Measurements from ENCODE around the gene CAMSAP1. TPM values are rescaled to one million over a fixed set of nuclear protein-coding genes. Genes with fewer than 3 reads are reported as not detected.

The CAMSAP1 gene
- polyA plus RNA-seq, 1 donor from 2014 or later = 58.5 TPM

- Histone ChIP-seq H3K4me3 (ENCODE audit: low read length) (no peak overlapping the region), H4K20me1 (ENCODE audit: insufficient read depth) (no peaks in the 10 kb centered on the region), H3K27me3 (ENCODE audit: insufficient read depth, low read depth, low read length) (no peaks in the 10 kb centered on the region), H3K79me2 (replicated peaks; ENCODE audit: insufficient read depth, low read length) (no peaks in the 10 kb centered on the region), H3K27ac (ENCODE audit: low read length) (no peak overlapping the region), H3K36me3 (ENCODE audit: insufficient read depth, low read length) (no peaks in the 10 kb centered on the region), H3K4me2 (ENCODE audit: low read length) (no peak overlapping the region), H2AFZ (ENCODE audit: low read depth, low read length) (no peak overlapping the region), H3K9ac (ENCODE audit: low read length) (no peak overlapping the region), H3K9me3 (ENCODE audit: low read length) (no peaks in the 10 kb centered on the region), H3F3A (ENCODE audit: insufficient read depth, low read length, poor library complexity, severe bottlenecking) (no peaks in the 10 kb centered on the region), H3K9me2 (ENCODE audit: insufficient read depth, low read length) (no peaks in the 10 kb centered on the region)
- TF ChIP-seq RAD21 (conservative IDR thresholded peaks at IDR 0.05) = no peak
- TF ChIP-seq EP300 (conservative IDR thresholded peaks at IDR 0.05; ENCODE audit: poor library complexity, severe bottlenecking) = no peak
- TF ChIP-seq MXI1 (conservative IDR thresholded peaks at IDR 0.05; ENCODE audit: poor library complexity, severe bottlenecking) = no peak
- TF ChIP-seq REST (IDR thresholded peaks at IDR 0.05; ENCODE audit: borderline replicate concordance) = no peak
- no peak for TF ChIP-seq TAF1 (IDR thresholded peaks at IDR 0.05; ENCODE audit: low read depth)
- TF ChIP-seq EZH2 (IDR thresholded peaks at IDR 0.05; ENCODE audit: borderline replicate concordance, insufficient read depth, low read length, poor library complexity, severe bottlenecking) = no peak
- TF ChIP-seq, protein P1, sequence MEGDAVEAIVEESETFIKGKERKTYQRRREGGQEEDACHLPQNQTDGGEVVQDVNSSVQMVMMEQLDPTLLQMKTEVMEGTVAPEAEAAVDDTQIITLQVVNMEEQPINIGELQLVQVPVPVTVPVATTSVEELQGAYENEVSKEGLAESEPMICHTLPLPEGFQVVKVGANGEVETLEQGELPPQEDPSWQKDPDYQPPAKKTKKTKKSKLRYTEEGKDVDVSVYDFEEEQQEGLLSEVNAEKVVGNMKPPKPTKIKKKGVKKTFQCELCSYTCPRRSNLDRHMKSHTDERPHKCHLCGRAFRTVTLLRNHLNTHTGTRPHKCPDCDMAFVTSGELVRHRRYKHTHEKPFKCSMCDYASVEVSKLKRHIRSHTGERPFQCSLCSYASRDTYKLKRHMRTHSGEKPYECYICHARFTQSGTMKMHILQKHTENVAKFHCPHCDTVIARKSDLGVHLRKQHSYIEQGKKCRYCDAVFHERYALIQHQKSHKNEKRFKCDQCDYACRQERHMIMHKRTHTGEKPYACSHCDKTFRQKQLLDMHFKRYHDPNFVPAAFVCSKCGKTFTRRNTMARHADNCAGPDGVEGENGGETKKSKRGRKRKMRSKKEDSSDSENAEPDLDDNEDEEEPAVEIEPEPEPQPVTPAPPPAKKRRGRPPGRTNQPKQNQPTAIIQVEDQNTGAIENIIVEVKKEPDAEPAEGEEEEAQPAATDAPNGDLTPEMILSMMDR (IDR thresholded peaks at IDR 0.05; ENCODE audit: poor library complexity, severe bottlenecking) = no peak
- no peak for TF ChIP-seq SMC3 (conservative IDR thresholded peaks at IDR 0.05; ENCODE audit: poor library complexity)
- no peak for TF ChIP-seq POLR2AphosphoS5 (IDR thresholded peaks at IDR 0.05)
Measured at GRCh38 chr9:135928074-135928730, 20.9 kb upstream of the CAMSAP1 start.

GRCh38 chr9:135927195-135928013, 20.1 kb upstream of the CAMSAP1 start:
- H3K9me3 ChIP-seq (ENCODE audit: low read length) = no peaks in the 10 kb centered on the region
- no peaks in the 10 kb centered on the region for H3F3A ChIP-seq (ENCODE audit: insufficient read depth, low read length, poor library complexity, severe bottlenecking)
- H2AFZ ChIP-seq (ENCODE audit: low read depth, low read length) = no peak overlapping the region
- H3K36me3 ChIP-seq (ENCODE audit: insufficient read depth, low read length) = no peaks in the 10 kb centered on the region
- H3K4me3 ChIP-seq (ENCODE audit: low read length) = no peak overlapping the region
- no peaks in the 10 kb centered on the region for H4K20me1 ChIP-seq (ENCODE audit: insufficient read depth)
- H3K27me3 ChIP-seq (ENCODE audit: insufficient read depth, low read depth, low read length) = no peaks in the 10 kb centered on the region
- H3K9ac ChIP-seq (ENCODE audit: low read length) = no peak overlapping the region
- TF ChIP-seq EP300 (conservative IDR thresholded peaks at IDR 0.05; ENCODE audit: poor library complexity, severe bottlenecking) = no peak
- no peak for TF ChIP-seq EZH2 (IDR thresholded peaks at IDR 0.05; ENCODE audit: borderline replicate concordance, insufficient read depth, low read length, poor library complexity, severe bottlenecking)
- TF ChIP-seq RAD21 (conservative IDR thresholded peaks at IDR 0.05) = no peak
- TF ChIP-seq TAF1 (IDR thresholded peaks at IDR 0.05; ENCODE audit: low read depth) = no peak
- TF ChIP-seq REST (IDR thresholded peaks at IDR 0.05; ENCODE audit: borderline replicate concordance) = no peak
- no peak for TF ChIP-seq MXI1 (conservative IDR thresholded peaks at IDR 0.05; ENCODE audit: poor library complexity, severe bottlenecking)
- no peak for TF ChIP-seq POLR2AphosphoS5 (IDR thresholded peaks at IDR 0.05)
- TF ChIP-seq, protein P1 (IDR thresholded peaks at IDR 0.05; ENCODE audit: poor library complexity, severe bottlenecking) = no peak
- TF ChIP-seq SMC3 (conservative IDR thresholded peaks at IDR 0.05; ENCODE audit: poor library complexity) = no peak
- H3K79me2 ChIP-seq (replicated peaks; ENCODE audit: insufficient read depth, low read length) = no peaks in the 10 kb centered on the region
- H3K9me2 ChIP-seq (ENCODE audit: insufficient read depth, low read length) = no peaks in the 10 kb centered on the region
- no peak overlapping the region for H3K4me2 ChIP-seq (ENCODE audit: low read length)
- no peak overlapping the region for H3K27ac ChIP-seq (ENCODE audit: low read length)

Data from neural cell (in vitro differentiated cells).